Neural progenitor cell (in vitro differentiated cells): ENCODE measurements around the gene WDR37. TPM values are rescaled to one million over a fixed set of nuclear protein-coding genes. Genes with fewer than 3 reads are reported as not detected.
"Not testable (repeated sequence)": the region's sequence is repeated elsewhere in the genome, so short reads cannot be mapped to it uniquely, and the experiment has no call there.

ENCODE experiments used
- DNase-seq: peaks from one replicate; pipeline ENCODE4 v3.0.0-alpha.2; 2016; ENCODE audit warnings: low spot score
- H2AFZ ChIP-seq: fragments of 200-600 bp; sonication (generic); replicated peaks from 2 replicates; pipeline ENCODE4 v1.6.1; 2016; ENCODE audit warnings: antibody characterized with exemption
- H3F3A ChIP-seq: fragments of 200-600 bp; sonication (generic); 2 replicates; pipeline ENCODE4 v1.6.1; 2016; ENCODE audit warnings: antibody characterized with exemption, low read depth
- H3K27ac ChIP-seq: fragments of 200-600 bp; sonication (generic); 2 replicates; pipeline ENCODE4 v1.5.1; 2016; ENCODE audit warnings: mild to moderate bottlenecking
- H3K27me3 ChIP-seq: fragments of 200-600 bp; sonication (generic); 2 replicates; pipeline ENCODE4 v1.6.1; 2016; ENCODE audit warnings: mild to moderate bottlenecking, moderate library complexity
- H3K36me3 ChIP-seq: fragments of 200-600 bp; sonication (generic); 2 replicates; pipeline ENCODE4 v1.5.1; 2016
- H3K4me1 ChIP-seq: fragments of 200-600 bp; sonication (generic); 2 replicates; pipeline ENCODE4 v1.6.1; 2016; ENCODE audit warnings: mixed run types
- H3K4me2 ChIP-seq: fragments of 200-600 bp; sonication (generic); 2 replicates; pipeline ENCODE4 v1.6.1; 2016
- H3K4me3 ChIP-seq: fragments of 200-600 bp; sonication (generic); 2 replicates; pipeline ENCODE4 v1.5.1; 2016
- H3K79me2 ChIP-seq: fragments of 200-600 bp; sonication (generic); 2 replicates; pipeline ENCODE4 v1.6.1; 2016; ENCODE audit warnings: low read depth
- H3K9ac ChIP-seq: fragments of 200-600 bp; sonication (generic); 2 replicates; pipeline ENCODE4 v1.6.1; 2016
- H3K9me3 ChIP-seq: fragments of 200-600 bp; sonication (generic); 2 replicates; pipeline ENCODE4 v1.5.1; 2016; ENCODE audit warnings: low read depth
- H4K20me1 ChIP-seq: fragments of 200-600 bp; sonication (generic); 2 replicates; pipeline ENCODE4 v1.6.1; 2016; ENCODE audit warnings: low read depth
- H3K27ac Mint-ChIP-seq: 3 replicates; pipeline ENCODE4 v1.8.0; 2021; ENCODE audit warnings: mixed read lengths
- H3K27me3 Mint-ChIP-seq: 2 replicates; pipeline ENCODE4 v1.8.0; 2022; ENCODE audit warnings: low read depth, mild to moderate bottlenecking, inconsistent platforms, moderate library complexity, mixed read lengths; ENCODE audit not compliant: insufficient read depth
- H3K36me3 Mint-ChIP-seq: 3 replicates; pipeline ENCODE4 v1.8.0; 2021; ENCODE audit warnings: mixed read lengths
- H3K4me1 Mint-ChIP-seq: 3 replicates; pipeline ENCODE4 v1.8.0; 2021; ENCODE audit warnings: mixed read lengths
- H3K4me3 Mint-ChIP-seq: 3 replicates; pipeline ENCODE4 v1.8.0; 2021; ENCODE audit warnings: mild to moderate bottlenecking, moderate library complexity, mixed read lengths
- H3K9me3 Mint-ChIP-seq: 3 replicates; pipeline ENCODE4 v1.8.0; 2020; ENCODE audit warnings: mixed read lengths
- EZH2 ChIP-seq: fragments of 200-600 bp; sonication (generic); IDR thresholded peaks from 2 replicates; pipeline ENCODE4 v1.6.1; 2017; ENCODE audit warnings: antibody characterized with exemption, mild to moderate bottlenecking, moderate library complexity
- EZH2phosphoT487 ChIP-seq: fragments of 200-600 bp; sonication (generic); IDR thresholded peaks from 2 replicates; pipeline ENCODE4 v1.6.1; 2017; ENCODE audit warnings: antibody characterized with exemption
- total RNA-seq: library from RNA; depleted of rRNA; stranded (reverse); fragments of >200 nt; gene quantifications from 2 replicates; pipeline ENCODE4 v1.2.3, GENCODE V29; 2015; ENCODE audit warnings: low replicate concordance
- TF ChIP-seq, protein P1 (sequence below): fragments of 200-600 bp; sonication (generic); IDR thresholded peaks from 2 replicates; pipeline ENCODE4 v1.5.1; 2017; ENCODE audit warnings: antibody characterized with exemption, mild to moderate bottlenecking

Gene WDR37
- total RNA-seq, 1 donor from 2014 or later = 14.7 TPM

DNA sequence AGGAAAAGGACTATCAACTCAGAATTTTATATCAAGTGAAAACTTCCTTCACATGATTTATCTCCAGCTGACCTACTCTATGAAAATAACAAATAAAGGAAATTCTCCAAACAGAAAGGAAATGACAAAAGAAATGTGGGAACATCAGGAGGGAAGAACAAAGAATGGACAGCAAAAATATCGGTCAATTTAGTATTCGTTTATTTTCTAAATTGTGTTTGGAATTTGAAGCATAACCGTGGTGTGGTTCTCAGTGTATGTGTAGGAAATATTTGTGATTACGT is 8.7 kb downstream of the WDR37 start:
- no peaks in the 10 kb centered on the region for H3K4me1 ChIP-seq
- H3K4me3 Mint-ChIP-seq = no peak overlapping the region
- H3K27ac ChIP-seq = no peak overlapping the region
- peaks cover 8% of the 10 kb centered on the region for H3K4me1 Mint-ChIP-seq
- no peak overlapping the region for H2AFZ ChIP-seq
- no peaks in the 10 kb centered on the region for H3F3A ChIP-seq
- TF ChIP-seq EZH2 (no peak), EZH2phosphoT487 (no peak)
- TF ChIP-seq, protein P1, sequence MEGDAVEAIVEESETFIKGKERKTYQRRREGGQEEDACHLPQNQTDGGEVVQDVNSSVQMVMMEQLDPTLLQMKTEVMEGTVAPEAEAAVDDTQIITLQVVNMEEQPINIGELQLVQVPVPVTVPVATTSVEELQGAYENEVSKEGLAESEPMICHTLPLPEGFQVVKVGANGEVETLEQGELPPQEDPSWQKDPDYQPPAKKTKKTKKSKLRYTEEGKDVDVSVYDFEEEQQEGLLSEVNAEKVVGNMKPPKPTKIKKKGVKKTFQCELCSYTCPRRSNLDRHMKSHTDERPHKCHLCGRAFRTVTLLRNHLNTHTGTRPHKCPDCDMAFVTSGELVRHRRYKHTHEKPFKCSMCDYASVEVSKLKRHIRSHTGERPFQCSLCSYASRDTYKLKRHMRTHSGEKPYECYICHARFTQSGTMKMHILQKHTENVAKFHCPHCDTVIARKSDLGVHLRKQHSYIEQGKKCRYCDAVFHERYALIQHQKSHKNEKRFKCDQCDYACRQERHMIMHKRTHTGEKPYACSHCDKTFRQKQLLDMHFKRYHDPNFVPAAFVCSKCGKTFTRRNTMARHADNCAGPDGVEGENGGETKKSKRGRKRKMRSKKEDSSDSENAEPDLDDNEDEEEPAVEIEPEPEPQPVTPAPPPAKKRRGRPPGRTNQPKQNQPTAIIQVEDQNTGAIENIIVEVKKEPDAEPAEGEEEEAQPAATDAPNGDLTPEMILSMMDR = no peak
- peaks cover 2% of the 10 kb centered on the region for H3K27me3 Mint-ChIP-seq
- H3K27ac Mint-ChIP-seq = no peak overlapping the region
- H3K4me2 ChIP-seq = no peak overlapping the region
- no peak for DNase-seq
- no peak overlapping the region for H3K9ac ChIP-seq
- H3K4me3 ChIP-seq = no peak overlapping the region
- no peaks in the 10 kb centered on the region for H3K36me3 ChIP-seq
- H3K79me2 ChIP-seq = peaks cover 27% of the 10 kb centered on the region
- H4K20me1 ChIP-seq = peaks cover 6% of the 10 kb centered on the region
- no peaks in the 10 kb centered on the region for H3K27me3 ChIP-seq
- no peaks in the 10 kb centered on the region for H3K9me3 Mint-ChIP-seq
- no peaks in the 10 kb centered on the region for H3K9me3 ChIP-seq
- H3K36me3 Mint-ChIP-seq = peaks cover 6% of the 10 kb centered on the region

DNA sequence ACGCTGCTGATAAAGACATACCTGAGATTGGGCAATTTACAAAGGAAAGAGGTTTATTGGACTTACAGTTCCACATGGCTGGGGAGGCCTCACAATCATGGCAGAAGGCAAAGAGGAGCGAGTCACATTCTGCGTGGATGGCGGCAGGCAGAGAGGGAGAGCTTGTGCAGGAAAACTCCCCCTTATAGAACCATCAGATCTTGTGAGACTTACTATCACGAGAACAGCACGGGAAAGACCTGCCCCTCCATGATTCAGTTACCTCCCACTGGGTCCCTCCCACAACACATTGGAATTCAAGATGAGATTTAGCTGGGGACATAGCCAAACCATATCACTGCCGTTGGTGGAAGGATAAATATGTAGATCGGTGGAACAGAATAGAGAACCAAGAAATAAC is 10.5 kb downstream of the WDR37 start:
- not testable (repeated sequence) for H3K27me3 Mint-ChIP-seq, H3K36me3 Mint-ChIP-seq, H3K79me2 ChIP-seq, H3K4me2 ChIP-seq, H3K4me1 Mint-ChIP-seq, H3F3A ChIP-seq, H3K9me3 ChIP-seq, H3K9me3 Mint-ChIP-seq, H3K27ac ChIP-seq, H3K4me3 Mint-ChIP-seq, H3K4me1 ChIP-seq, H3K27ac Mint-ChIP-seq, H3K36me3 ChIP-seq, H3K4me3 ChIP-seq, H3K9ac ChIP-seq, H4K20me1 ChIP-seq, H2AFZ ChIP-seq, DNase-seq, H3K27me3 ChIP-seq

DNA sequence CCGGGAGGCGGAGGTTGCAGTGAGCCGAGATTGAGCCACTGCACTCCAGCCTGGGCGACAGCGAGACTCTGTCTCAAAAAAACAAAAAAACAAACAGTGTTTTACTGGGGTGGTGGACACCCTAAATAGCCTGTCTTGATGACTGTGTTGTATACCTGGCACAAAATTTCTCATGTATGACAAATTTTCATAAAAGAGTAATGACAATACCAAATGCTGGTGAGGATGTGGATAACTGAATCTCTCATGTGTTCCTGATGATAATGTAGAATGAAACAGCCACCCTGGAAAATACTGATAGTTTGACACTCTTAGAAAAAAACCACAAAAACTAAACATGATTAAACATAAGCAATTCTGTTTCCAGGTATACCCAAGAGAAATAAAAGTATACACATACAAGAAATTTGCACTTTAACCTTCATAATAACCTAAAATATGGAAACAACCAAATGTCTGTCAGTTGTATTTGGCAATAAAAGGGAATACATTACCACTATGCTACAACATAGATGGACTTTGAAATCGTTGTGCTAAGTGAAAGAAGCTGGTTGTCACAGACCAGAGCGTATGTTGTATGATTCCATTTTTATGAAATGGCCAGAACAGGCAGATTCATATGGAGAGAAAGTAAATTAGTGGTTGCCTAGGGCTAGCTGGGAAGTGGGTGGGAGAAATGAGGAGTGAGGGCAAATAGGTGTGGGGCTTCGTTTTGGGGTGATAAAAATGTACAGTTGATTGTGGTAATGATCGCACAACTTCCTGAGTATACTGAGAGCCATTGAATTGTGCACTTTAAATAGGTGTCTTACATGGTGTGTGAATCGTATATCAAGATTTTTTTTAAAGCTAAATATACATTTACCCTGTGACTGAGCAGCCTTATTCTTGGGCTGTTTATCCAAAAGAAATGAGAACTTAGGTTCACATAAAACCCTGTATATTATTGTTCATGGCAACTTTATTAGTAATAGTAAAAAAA is 12.5 kb downstream of the WDR37 start:
- peaks cover 6% of the 10 kb centered on the region for H3K36me3 Mint-ChIP-seq
- H3K27ac Mint-ChIP-seq = no peak overlapping the region
- TF ChIP-seq EZH2phosphoT487 (no peak), EZH2 (no peak)
- TF ChIP-seq, protein P1 = no peak
- H3K4me1 Mint-ChIP-seq = peaks cover 7% of the 10 kb centered on the region
- Histone ChIP-seq H3K9me3 (no peaks in the 10 kb centered on the region), H3K9ac (no peak overlapping the region), H3K4me3 (no peak overlapping the region), H3K27ac (no peak overlapping the region), H2AFZ (no peak overlapping the region), H3F3A (peaks cover 3% of the 10 kb centered on the region), H3K4me1 (no peaks in the 10 kb centered on the region), H3K4me2 (no peak overlapping the region), H3K36me3 (no peaks in the 10 kb centered on the region), H3K27me3 (no peaks in the 10 kb centered on the region), H4K20me1 (peaks cover 4% of the 10 kb centered on the region), H3K79me2 (no peaks in the 10 kb centered on the region)
- no peak overlapping the region for H3K4me3 Mint-ChIP-seq
- H3K9me3 Mint-ChIP-seq = no peaks in the 10 kb centered on the region
- DNase-seq = no peak
- H3K27me3 Mint-ChIP-seq = peaks cover 2% of the 10 kb centered on the region

DNA sequence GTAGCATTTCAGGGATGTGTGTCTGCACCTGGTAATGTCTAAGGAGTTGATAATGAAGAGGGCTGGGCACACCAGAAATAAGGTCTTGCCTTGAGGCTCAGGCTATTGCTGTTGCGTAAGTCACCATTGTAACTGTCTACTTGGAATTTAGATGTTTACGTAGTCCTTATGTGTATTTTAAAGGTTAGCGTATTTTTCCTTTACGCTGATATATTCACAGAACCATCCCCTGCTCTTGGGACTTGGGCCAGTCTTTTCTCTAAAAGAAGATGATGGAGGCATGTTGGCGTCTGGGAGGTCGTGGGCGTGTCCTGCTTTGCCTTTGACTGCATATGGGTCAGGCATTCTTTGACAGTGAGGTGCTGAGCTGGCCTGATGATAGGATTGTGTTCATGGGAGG is 14.7 kb downstream of the WDR37 start:
- Histone ChIP-seq H3K9me3 (no peaks in the 10 kb centered on the region), H3K4me2 (no peak overlapping the region), H2AFZ (no peak overlapping the region), H3K4me1 (no peaks in the 10 kb centered on the region), H3K27me3 (no peaks in the 10 kb centered on the region), H3K9ac (no peak overlapping the region), H3F3A (peaks cover 3% of the 10 kb centered on the region), H3K36me3 (no peaks in the 10 kb centered on the region), H3K27ac (no peak overlapping the region), H3K79me2 (no peaks in the 10 kb centered on the region), H4K20me1 (no peaks in the 10 kb centered on the region), H3K4me3 (no peak overlapping the region)
- Mint-ChIP-seq H3K4me1 (no peaks in the 10 kb centered on the region), H3K9me3 (no peaks in the 10 kb centered on the region), H3K27me3 (peaks cover 2% of the 10 kb centered on the region), H3K36me3 (peaks cover 2% of the 10 kb centered on the region), H3K4me3 (no peak overlapping the region), H3K27ac (no peak overlapping the region)
- TF ChIP-seq EZH2phosphoT487 (no peak), EZH2 (no peak)
- TF ChIP-seq, protein P1 = no peak
- no peak for DNase-seq
